Measurements from ENCODE around the gene SDK1. TPM values are rescaled to one million over a fixed set of nuclear protein-coding genes. Genes with fewer than 3 reads are reported as not detected.

The SDK1 gene
- total and polyA plus RNA-seq, 12 donors, result 1.0 to 5.3 (median 3.2) TPM

GRCh38 chr7:3971323-3971722 is 670.3 kb downstream of the SDK1 start:
- no peaks in the 10 kb centered on the region for H3K36me3 ChIP-seq
- no peak overlapping the region for H3K27ac ChIP-seq
- H3K4me3 ChIP-seq, result no peak overlapping the region
- H3K4me1 ChIP-seq, result no peaks in the 10 kb centered on the region
- intact Hi-C loops (cut with DNase I), result no loop called here
- ATAC-seq (no peak), DNase-seq (no peak)
- 83 to 90% methylated on average over 13 of the region's 13 CpGs for whole genome bisulfite sequencing, 2 donors
- H3K27me3 ChIP-seq, result peaks cover 0 to 4% (median 0%) of the 10 kb centered on the region in 7 donors
- TF ChIP-seq, protein P1, sequence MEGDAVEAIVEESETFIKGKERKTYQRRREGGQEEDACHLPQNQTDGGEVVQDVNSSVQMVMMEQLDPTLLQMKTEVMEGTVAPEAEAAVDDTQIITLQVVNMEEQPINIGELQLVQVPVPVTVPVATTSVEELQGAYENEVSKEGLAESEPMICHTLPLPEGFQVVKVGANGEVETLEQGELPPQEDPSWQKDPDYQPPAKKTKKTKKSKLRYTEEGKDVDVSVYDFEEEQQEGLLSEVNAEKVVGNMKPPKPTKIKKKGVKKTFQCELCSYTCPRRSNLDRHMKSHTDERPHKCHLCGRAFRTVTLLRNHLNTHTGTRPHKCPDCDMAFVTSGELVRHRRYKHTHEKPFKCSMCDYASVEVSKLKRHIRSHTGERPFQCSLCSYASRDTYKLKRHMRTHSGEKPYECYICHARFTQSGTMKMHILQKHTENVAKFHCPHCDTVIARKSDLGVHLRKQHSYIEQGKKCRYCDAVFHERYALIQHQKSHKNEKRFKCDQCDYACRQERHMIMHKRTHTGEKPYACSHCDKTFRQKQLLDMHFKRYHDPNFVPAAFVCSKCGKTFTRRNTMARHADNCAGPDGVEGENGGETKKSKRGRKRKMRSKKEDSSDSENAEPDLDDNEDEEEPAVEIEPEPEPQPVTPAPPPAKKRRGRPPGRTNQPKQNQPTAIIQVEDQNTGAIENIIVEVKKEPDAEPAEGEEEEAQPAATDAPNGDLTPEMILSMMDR (IDR thresholded peaks at IDR 0.05), result no peak
- H3K9me3 ChIP-seq, result no peaks in the 10 kb centered on the region

DNA sequence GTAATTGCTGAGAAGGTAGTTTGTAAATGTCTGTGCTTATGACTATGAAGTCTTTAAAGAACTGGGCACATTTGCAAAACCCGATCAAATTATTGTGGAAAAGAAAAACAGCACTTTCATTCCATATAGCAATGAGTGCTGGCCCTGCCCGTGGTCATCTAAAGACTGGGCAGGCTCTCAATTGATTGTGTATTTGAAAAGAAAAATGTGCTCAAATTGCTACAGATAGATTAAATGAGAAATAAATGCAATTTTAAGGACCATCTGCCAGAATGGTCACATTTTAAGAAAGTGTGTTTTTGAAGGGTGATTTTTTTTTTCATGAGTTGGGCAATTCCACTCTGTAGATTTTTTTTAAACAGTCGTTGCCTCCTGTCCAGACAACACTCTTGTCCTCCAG is 672.2 kb downstream of the SDK1 start:
- Histone ChIP-seq H3K4me3 (no peak overlapping the region), H3K9me3 (no peaks in the 10 kb centered on the region), H3K27ac (no peak overlapping the region), H3K4me1 (no peaks in the 10 kb centered on the region), H3K27me3 (peaks cover 0 to 4% (median 0%) of the 10 kb centered on the region in 7 donors), H3K36me3 (no peaks in the 10 kb centered on the region)
- TF ChIP-seq, protein P1 (IDR thresholded peaks at IDR 0.05), result no peak
- ATAC-seq, result no peak
- no peak for DNase-seq
- 82 to 90% methylated on average over 3 of the region's 3 CpGs for WGBS, 2 donors
- intact Hi-C loops (cut with DNase I), result no loop called here

- no peak for ATAC-seq
- H3K27me3 ChIP-seq, result peaks cover 0 to 4% (median 0%) of the 10 kb centered on the region in 7 donors
- H3K9me3 ChIP-seq, result no peaks in the 10 kb centered on the region
- no peaks in the 10 kb centered on the region for H3K36me3 ChIP-seq
- no peak for DNase-seq
- H3K4me1 ChIP-seq, result no peaks in the 10 kb centered on the region
- WGBS, 2 donors, result 90 to 92% methylated on average over 19 of the region's 19 CpGs
- H3K4me3 ChIP-seq, result no peak overlapping the region
- intact Hi-C loops (cut with DNase I), result no loop called here
- H3K27ac ChIP-seq, result no peak overlapping the region
- TF ChIP-seq, protein P1 (IDR thresholded peaks at IDR 0.05), result no peak
Measured at GRCh38 chr7:3974329-3974728, 673.3 kb downstream of the SDK1 start.

DNA sequence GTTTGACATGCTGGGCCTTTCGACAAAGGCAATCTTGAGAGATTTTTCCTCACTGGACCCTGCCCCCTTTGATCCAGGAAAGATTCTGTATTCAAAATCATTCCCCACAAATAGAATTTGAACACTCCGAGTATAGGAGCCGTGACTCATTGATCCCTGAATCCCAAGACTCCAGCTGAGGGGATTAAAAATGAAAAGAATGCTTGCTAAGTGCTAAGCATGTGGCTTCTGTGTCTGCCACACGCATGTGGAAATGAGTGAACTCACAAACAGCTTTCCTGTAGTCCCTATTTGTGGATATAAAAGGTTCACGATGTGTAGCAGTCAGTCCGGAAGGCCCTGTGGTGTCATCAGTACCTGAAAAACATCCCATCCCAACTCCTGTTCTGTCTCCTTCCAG is 674.3 kb downstream of the SDK1 start:
- Histone ChIP-seq H3K9me3 (no peaks in the 10 kb centered on the region), H3K27me3 (peaks cover 0 to 4% (median 0%) of the 10 kb centered on the region in 7 donors), H3K27ac (no peak overlapping the region), H3K36me3 (no peaks in the 10 kb centered on the region), H3K4me3 (no peak overlapping the region), H3K4me1 (no peaks in the 10 kb centered on the region)
- no peak for ATAC-seq
- TF ChIP-seq, protein P1 (IDR thresholded peaks at IDR 0.05), result no peak
- 93 to 98% methylated on average over 6 of the region's 6 CpGs for WGBS, 2 donors
- no peak for DNase-seq
- intact Hi-C loops (cut with DNase I), result no loop called here

All from heart right ventricle (tissue), 16 donors.